PC-9 (cell line): Measurements from ENCODE around the gene NDUFA7.
"Not testable (repeated sequence)": the region's sequence is repeated elsewhere in the genome, so short reads cannot be mapped to it uniquely, and the experiment has no call there.

Source experiments
- EZH2 ChIP-seq: fragments of 200-600 bp; sonication (generic); IDR thresholded peaks from 2 replicates; pipeline ENCODE4 v1.8.0; 2017; ENCODE audit warnings: antibody characterized with exemption, low read depth
- TF ChIP-seq, protein P1 (sequence below): fragments of 200-600 bp; sonication (generic); conservative IDR thresholded peaks from 2 replicates; pipeline ENCODE4 v1.6.1; 2017; ENCODE audit warnings: mixed run types, antibody characterized with exemption, mild to moderate bottlenecking, moderate library complexity

DNA sequence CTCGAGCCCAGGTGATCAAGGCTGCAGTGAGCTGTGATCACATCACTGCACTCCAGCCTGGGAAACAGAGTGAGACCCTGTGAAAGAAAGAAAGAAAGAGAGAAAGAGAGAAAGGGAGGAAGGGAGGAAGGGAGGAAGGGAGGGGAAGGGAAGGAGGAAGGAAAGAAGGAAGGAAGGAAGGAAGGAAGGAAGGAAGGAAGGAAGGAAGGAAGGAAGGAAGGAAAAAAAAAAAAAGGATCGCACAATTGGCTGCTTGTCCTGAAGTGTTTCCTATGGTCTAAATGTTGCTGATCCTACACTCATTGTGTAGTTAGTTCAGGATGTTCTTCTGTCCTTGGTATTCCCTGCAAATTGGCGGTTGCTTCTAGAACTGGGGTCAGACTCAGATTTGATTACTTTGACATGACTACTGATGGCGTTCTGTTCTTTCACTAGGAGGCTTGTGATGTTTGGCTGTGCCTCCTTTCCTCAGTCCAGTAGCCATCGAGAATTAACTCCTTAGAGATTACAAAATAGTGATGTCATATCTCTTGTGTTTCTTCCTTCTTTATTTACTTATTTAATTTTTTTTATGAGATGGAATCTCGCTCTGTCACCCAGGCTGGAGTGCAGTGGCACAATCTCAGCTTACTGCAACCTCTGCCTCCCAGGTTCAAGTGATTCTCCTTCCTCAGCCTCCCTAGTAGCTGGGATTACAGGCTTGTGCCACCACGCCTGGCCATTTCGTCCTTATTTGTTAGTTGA lies 28.6 kb upstream of the NDUFA7 start:
- TF ChIP-seq, protein P1, sequence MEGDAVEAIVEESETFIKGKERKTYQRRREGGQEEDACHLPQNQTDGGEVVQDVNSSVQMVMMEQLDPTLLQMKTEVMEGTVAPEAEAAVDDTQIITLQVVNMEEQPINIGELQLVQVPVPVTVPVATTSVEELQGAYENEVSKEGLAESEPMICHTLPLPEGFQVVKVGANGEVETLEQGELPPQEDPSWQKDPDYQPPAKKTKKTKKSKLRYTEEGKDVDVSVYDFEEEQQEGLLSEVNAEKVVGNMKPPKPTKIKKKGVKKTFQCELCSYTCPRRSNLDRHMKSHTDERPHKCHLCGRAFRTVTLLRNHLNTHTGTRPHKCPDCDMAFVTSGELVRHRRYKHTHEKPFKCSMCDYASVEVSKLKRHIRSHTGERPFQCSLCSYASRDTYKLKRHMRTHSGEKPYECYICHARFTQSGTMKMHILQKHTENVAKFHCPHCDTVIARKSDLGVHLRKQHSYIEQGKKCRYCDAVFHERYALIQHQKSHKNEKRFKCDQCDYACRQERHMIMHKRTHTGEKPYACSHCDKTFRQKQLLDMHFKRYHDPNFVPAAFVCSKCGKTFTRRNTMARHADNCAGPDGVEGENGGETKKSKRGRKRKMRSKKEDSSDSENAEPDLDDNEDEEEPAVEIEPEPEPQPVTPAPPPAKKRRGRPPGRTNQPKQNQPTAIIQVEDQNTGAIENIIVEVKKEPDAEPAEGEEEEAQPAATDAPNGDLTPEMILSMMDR, result not testable (repeated sequence)
- not testable (repeated sequence) for TF ChIP-seq EZH2
